AG04449 (cell line): ENCODE results near the gene POU6F2.
A peak's percentile ranks its signal among the peaks of the same experiment; 100 is the strongest.

ENCODE experiments used
- CTCF ChIA-PET: fragments of 350-600 bp; formaldehyde crosslinking; extraction: SDS; loops from one replicate; lab custom pipeline; 2021; ENCODE audit warnings: antibody characterized with exemption; lab: Yijun Ruan, JAX
- POLR2A ChIA-PET: fragments of 400-600, 350-600 bp; formaldehyde crosslinking; extraction: SDS; loops from one replicate; lab custom pipeline; 2020; ENCODE audit warnings: antibody characterized with exemption, inconsistent platforms; lab: Yijun Ruan, JAX
- DNase-seq: peaks from one replicate; pipeline ENCODE4 v3.0.0-alpha.2; 2010; ENCODE audit warnings: low read depth, low spot score
- H3K4me3 ChIP-seq: 2 replicates; pipeline ENCODE4 v1.5.1; 2011; ENCODE audit warnings: low read depth, mild to moderate bottlenecking, control low read depth, low read length
- TF ChIP-seq, protein P1 (sequence below): IDR thresholded peaks from one replicate; pipeline ENCODE4 v1.5.1; 2011; ENCODE audit warnings: mild to moderate bottlenecking, moderate library complexity, low read length, control low read depth, inconsistent platforms; ENCODE audit not compliant: insufficient read depth; ENCODE audit errors: missing control alignments

Gene POU6F2

DNA sequence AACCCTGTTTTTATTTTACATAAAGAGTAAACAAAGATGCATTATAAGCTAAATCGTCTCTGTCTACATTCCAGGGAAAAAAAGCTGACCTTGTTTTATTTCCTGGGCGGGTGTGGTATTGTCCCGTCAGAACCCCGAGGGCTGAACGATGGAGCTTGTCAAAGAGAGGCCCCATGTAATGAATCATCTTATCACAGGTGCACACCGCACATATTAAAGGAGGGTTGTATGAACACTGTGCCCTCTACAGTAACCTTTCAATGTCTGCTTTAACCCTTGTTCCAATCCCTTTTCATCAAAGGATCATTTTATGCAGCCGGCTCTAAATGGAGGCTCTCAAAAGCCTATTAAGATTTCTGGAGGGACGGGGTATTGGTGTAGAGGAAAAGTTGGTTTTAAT, 430.0 kb downstream of the POU6F2 start:
- POLR2A ChIA-PET, result no interaction called here
- CTCF ChIA-PET, result no interaction called here
- DNase-seq, result no peak
- TF ChIP-seq, protein P1, sequence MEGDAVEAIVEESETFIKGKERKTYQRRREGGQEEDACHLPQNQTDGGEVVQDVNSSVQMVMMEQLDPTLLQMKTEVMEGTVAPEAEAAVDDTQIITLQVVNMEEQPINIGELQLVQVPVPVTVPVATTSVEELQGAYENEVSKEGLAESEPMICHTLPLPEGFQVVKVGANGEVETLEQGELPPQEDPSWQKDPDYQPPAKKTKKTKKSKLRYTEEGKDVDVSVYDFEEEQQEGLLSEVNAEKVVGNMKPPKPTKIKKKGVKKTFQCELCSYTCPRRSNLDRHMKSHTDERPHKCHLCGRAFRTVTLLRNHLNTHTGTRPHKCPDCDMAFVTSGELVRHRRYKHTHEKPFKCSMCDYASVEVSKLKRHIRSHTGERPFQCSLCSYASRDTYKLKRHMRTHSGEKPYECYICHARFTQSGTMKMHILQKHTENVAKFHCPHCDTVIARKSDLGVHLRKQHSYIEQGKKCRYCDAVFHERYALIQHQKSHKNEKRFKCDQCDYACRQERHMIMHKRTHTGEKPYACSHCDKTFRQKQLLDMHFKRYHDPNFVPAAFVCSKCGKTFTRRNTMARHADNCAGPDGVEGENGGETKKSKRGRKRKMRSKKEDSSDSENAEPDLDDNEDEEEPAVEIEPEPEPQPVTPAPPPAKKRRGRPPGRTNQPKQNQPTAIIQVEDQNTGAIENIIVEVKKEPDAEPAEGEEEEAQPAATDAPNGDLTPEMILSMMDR, result no peak
- H3K4me3 ChIP-seq, result no peak overlapping the region

DNA sequence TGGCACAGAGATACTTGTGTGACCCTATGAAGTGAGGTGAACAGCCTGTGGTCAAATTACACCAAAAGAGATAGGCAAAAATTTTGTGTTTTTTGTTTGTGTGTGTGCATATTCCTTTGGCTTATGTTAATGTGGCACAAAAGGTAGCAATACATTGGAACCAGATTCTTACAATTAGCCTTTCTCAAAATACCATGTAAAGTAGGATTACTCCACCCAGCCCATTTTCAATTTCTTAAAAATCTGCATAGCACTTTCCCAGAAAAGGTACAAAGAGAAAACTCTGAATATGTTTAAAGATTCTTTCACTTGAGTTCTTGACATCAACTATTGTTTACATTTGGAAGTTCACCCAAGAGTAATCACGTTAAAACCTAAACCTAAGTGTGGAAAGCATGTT, 431.2 kb downstream of the POU6F2 start:
- no peak for DNase-seq
- H3K4me3 ChIP-seq, result no peak overlapping the region
- TF ChIP-seq, protein P1, result no peak
- POLR2A ChIA-PET, result no interaction called here
- CTCF ChIA-PET, result no interaction called here

DNA sequence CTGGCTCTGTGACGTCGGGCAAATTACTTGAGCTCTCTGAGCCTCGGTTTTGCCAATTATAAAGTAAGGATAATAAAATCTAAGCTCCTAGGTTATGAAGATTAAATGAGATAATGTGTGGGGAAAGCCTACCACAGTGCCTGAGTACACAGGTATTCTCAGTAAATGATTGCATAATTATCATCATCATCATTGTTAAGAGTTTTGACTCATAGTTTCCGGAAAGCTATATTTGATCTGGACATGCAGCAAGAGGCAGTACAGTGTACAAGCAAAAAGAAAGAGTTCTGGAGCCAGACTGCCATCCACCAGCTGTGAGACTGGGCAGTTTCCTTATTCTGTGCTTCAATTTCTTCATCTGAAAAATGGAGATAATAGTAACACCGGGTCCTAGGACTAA, 432.9 kb downstream of the POU6F2 start:
- no peak overlapping the region for H3K4me3 ChIP-seq
- TF ChIP-seq, protein P1, result no peak
- DNase-seq, result no peak
- CTCF ChIA-PET, result interaction anchor here (0.6 kb wide), 1 partner anchor 20 kb away, joined by 3 read pairs; no protein-coding TSS in a partner anchor
- POLR2A ChIA-PET, result no interaction called here

DNA sequence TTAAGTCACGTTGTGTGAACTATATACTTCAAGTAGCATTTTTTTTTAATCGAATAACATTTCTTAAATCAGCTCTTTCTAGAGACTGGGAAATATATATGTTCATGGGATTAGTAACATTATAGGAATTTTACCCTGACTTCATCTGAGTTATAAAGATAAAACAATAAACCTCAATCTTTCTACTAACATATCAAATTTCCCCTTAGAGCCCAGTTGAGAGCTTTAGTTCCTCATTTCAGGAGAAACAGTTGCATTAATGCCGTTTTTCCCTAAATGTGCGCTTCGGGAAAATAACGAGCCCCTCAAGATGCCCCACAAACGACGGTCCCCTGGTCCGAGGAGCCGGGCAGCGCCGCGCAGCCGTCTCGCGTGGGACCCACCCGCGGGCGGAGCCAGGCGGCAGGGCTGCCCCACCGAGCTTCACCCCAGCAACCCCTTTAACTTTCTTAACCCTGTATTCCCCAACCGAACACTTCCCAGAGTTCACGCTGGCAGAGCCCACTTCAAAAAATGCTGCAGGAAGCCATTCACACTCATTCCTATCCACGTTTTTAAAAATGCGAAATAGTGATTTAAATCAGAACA, 436.0 kb downstream of the POU6F2 start:
- CTCF ChIA-PET, result interaction anchor here (1.0 to 1.3 kb wide), 3 partner anchors 19 to 52 kb away, joined by 3 read pairs; no protein-coding TSS in a partner anchor
- TF ChIP-seq, protein P1, result no peak
- H3K4me3 ChIP-seq, result peak overlapping the region; percentile 66
- DNase-seq, result no peak
- POLR2A ChIA-PET, result no interaction called here

DNA sequence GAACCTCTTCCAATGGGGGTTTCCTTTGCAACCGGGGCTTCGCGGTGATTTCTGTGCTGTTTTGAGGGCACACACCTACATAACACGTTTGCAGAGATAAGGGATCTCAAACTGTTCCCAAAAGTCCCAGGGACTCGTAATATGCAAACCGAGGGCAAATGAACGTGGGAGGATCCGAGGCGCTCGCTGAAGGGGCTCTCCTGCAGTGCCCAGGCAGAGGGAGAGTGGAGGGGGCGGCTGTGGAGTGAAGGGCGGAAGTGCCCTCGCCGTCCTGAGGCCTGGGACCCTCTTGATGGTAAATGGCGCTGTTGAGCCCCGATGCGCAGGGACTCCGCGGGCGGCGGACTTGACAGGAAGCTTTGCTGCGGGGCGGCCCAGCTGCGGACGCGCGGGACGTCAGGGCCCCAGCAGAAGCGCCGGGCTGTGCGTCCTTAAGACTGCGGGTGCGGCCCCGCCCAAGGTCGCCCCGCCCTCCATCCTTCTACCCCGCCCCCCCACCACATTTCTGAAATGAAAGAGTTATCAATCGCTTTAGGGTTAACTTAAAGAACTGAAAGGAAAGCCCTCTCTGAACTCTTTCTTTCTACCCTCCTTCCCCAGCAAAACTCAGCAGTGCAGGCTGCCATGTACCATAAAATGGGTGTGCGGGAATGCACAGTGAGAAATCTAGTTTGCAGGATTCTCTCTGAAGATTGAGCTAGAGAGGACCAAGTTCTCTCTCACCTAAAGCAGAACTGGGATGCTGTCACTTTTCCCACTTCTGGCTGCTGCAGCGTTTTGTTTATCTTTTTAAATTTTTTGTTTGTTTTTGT, 436.7 kb downstream of the POU6F2 start:
- no peak for DNase-seq
- peak overlapping the region; percentile 66 for H3K4me3 ChIP-seq
- TF ChIP-seq, protein P1, result no peak
- ChIA-PET POLR2A (no interaction called here), CTCF (interaction anchor here (1.0 to 1.5 kb wide), 3 partner anchors 19 to 51 kb away, joined by 3 to 4 read pairs (median 3); no protein-coding TSS in a partner anchor)
